Effector memory CD4-positive, alpha-beta T cell (primary cell): ENCODE measurements around the gene PAQR3.

Source experiments
- DNase-seq, 3 donors: peaks; one replicate each; pipeline ENCODE4 v3.0.0-alpha.2; 2020
- H3K27ac ChIP-seq: 2 replicates; pipeline ENCODE4 v1.7.0; 2013; ENCODE audit warnings: mild to moderate bottlenecking, low read length, moderate library complexity; ENCODE audit not compliant: insufficient read depth, poor library complexity, severe bottlenecking
- H3K27me3 ChIP-seq: replicated peaks from 2 replicates; pipeline ENCODE4 v1.7.0; 2013; ENCODE audit warnings: mild to moderate bottlenecking, low read length; ENCODE audit not compliant: insufficient read depth, control insufficient read depth, poor library complexity, severe bottlenecking
- H3K36me3 ChIP-seq: 2 replicates; pipeline ENCODE4 v1.7.0; 2013; ENCODE audit warnings: mild to moderate bottlenecking, low read length, moderate library complexity; ENCODE audit not compliant: control insufficient read depth, insufficient read depth
- H3K4me1 ChIP-seq: 2 replicates; pipeline ENCODE4 v1.7.0; 2013; ENCODE audit warnings: low read length, mild to moderate bottlenecking; ENCODE audit not compliant: control insufficient read depth, insufficient read depth, poor library complexity, severe bottlenecking
- H3K4me3 ChIP-seq: 2 replicates; pipeline ENCODE4 v1.7.0; 2013; ENCODE audit warnings: low read length, low read depth, mild to moderate bottlenecking; ENCODE audit not compliant: insufficient read depth, poor library complexity, severe bottlenecking
- H3K9me3 ChIP-seq: 2 replicates; pipeline ENCODE4 v1.7.0; 2013; ENCODE audit warnings: mild to moderate bottlenecking, low read length, moderate library complexity; ENCODE audit not compliant: control insufficient read depth

Gene PAQR3

DNA sequence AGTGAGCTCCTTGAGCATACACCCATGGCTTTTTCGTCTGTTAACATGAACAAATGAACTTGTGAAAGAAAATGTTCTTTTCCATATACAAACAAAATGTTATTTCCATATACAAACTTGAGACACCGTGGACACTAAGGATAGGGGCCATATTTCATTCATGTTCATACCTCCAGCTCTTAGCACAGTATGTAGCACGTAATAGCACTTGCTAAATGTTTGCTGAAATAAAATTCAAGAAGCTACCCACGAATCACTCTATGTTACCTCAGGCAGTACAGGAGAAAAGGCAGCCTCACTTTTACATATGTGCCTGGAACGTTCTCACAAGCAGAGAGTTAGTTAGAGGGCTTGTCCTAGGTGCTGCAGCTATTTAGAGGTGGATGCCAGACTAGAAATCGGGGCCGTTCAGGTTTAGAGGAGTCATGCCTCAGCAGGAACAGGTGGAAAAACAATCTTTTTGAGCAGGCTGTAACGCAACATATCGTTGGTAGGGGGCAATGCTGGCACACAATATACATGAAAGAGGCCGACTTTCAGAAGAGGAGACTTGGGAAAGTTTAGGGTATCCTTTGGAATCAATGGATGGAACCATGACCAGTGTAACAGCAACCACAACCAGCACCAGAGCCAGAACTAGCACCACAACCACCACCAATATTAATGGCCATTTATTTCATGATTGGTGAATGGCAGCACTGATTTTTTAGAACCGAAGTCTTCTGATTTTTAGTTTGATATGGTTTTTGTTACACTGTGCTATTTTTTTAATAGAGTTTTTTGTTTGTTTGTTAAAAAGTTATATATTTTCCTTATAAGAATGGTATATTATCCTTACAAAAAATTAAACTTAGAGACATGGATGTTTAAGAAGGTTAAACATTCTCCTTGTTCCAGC lies 14.8 kb upstream of the PAQR3 start:
- no peak overlapping the region for H3K27ac ChIP-seq
- H3K4me1 ChIP-seq, result no peaks in the 10 kb centered on the region
- H3K4me3 ChIP-seq, result no peak overlapping the region
- H3K27me3 ChIP-seq, result no peaks in the 10 kb centered on the region
- no peaks in the 10 kb centered on the region for H3K9me3 ChIP-seq
- no peak for DNase-seq
- no peaks in the 10 kb centered on the region for H3K36me3 ChIP-seq

DNA sequence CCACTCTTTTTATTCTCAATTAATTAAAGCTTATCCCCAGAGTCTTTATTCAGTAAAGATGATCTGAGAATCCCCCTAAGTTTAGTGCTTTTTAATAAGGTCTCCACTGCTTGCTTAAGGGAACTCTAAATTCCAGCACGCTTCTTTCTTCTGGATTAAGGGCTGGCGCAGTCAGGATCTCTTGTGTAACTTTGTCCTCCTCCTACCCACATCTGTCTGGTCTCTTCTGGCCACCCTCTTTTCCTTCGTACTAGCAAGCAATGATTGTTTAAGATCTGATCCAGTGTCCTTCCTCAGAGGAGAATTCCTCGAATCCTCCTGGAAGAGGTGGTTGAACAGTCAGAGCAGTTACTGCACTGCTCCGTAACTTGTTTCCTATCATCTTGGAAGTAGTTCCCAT lies 14.0 kb upstream of the PAQR3 start:
- Histone ChIP-seq H3K27me3 (no peaks in the 10 kb centered on the region), H3K4me3 (no peak overlapping the region), H3K27ac (no peak overlapping the region), H3K4me1 (no peaks in the 10 kb centered on the region), H3K9me3 (no peaks in the 10 kb centered on the region), H3K36me3 (no peaks in the 10 kb centered on the region)
- DNase-seq, result no peak

DNA sequence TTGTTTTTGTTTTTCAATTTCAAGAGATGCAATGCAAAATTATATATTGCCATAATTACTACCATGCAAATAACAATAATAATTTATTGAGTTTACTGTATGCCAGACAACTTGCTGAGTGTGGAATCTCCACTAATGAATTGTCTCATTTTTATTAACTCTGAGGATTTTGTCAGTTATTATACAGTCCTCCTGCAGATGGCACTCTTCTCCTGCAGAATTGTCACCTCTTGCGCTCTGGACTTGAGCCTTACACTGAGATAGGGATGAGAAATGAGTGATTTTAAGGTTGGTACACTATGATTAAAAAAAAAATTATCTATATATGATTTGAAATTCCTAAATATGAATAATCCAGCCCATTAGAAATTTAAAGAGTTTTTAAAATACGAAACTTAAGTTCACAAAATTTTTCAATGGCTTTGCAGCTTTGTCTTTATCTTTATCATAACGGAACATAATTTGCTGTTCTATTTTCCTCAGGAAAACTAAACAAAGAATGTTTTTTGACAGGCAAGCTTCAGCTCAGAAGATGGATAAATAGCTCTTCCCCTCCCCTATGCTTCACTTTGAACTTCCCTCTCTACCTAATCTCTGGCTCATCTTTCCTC lies 12.7 kb upstream of the PAQR3 start:
- Histone ChIP-seq H3K36me3 (no peaks in the 10 kb centered on the region), H3K4me3 (no peak overlapping the region), H3K27ac (no peak overlapping the region), H3K27me3 (no peaks in the 10 kb centered on the region), H3K4me1 (no peaks in the 10 kb centered on the region), H3K9me3 (no peaks in the 10 kb centered on the region)
- peak in 2 of 3 donors; percentile 5 for DNase-seq

DNA sequence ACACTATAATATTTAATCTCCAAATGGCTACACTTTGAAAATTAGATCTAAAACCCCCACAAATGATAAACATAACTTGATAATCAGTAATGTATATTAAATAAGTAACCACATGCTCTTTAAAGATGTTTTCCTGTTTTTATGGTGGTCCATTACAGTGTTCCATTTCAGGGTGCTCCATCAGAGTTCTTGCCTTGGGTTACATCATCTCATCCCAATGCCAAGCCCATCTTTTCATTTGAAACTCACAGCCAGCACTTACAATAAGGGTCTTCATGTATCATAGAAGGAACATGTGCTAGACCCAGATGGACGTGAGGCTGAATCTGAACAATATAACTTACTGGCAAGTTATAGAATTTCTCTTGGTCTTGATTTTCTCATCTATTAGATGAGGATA lies 10.5 kb upstream of the PAQR3 start:
- no peaks in the 10 kb centered on the region for H3K27me3 ChIP-seq
- H3K9me3 ChIP-seq, result no peaks in the 10 kb centered on the region
- no peak overlapping the region for H3K4me3 ChIP-seq
- no peak for DNase-seq
- H3K4me1 ChIP-seq, result no peaks in the 10 kb centered on the region
- no peak overlapping the region for H3K27ac ChIP-seq
- no peaks in the 10 kb centered on the region for H3K36me3 ChIP-seq

DNA sequence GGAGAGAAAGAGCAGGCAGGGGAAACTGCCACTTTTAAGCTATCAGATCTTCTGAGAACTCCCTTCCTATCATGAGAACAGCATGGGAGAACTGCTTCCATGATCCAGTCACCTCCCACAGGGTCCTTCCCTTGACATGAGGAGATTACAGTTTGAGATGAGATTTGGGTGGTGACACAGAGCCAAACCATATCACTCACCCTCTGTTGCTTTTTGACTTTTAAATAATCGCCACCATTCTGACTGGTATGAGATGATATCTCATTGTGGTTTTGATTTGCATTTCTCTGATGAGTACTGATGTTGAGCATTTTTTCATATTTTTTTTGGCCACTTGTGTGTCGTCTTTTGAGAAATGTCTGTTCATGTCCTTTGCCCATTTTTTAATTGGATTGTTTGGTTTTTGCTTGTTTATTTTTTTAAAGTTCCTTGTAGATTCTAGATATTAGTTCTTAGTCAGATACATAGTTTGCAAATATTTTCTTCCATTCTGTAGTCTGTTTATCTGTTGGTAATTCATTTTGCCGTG lies 6.5 kb upstream of the PAQR3 start:
- Histone ChIP-seq H3K9me3 (no peaks in the 10 kb centered on the region), H3K27me3 (no peaks in the 10 kb centered on the region), H3K36me3 (no peaks in the 10 kb centered on the region), H3K4me1 (no peaks in the 10 kb centered on the region), H3K4me3 (no peak overlapping the region), H3K27ac (no peak overlapping the region)
- no peak for DNase-seq

DNA sequence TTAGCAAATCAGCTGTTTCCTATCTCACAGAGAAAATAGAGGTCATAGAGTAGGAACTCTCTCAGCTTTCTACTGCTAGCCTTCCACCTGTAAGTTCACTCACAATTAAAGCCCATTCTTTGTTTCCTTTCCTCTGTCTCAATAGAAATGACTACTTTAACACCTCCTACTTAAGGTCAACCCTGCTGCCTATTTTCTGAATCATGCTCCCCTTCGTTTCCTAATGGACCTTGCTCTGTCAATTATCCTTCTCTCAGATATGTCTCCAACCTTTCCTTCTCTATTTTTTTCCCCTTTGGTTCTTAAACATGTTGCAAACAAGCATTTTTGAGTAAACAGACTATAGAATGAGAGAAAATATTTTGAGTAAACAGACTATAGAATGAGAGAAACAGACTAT lies 5.1 kb upstream of the PAQR3 start:
- DNase-seq, result no peak
- Histone ChIP-seq H3K4me3 (no peak overlapping the region), H3K4me1 (peaks cover 10% of the 10 kb centered on the region), H3K36me3 (no peaks in the 10 kb centered on the region), H3K27ac (no peak overlapping the region), H3K9me3 (no peaks in the 10 kb centered on the region), H3K27me3 (no peaks in the 10 kb centered on the region)

DNA sequence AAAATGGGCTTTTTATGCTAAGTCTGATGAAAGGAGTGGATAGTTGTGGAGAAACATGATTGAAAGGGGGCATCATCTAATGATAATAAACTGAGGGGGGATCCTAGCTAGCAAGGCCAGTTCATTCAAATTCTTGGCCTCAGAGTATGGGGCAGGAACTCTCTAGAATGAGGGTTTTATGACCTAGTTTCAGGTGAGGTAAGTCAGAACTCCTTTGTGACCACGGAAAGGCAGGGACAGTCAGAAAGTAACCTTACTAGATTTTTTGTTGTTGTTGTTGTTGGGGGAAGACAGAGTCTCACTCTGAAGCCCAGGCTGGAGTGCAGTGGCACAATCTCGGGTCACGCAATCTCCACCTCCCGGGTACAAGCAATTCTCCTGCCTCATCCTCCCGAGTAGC lies 1.5 kb upstream of the PAQR3 start:
- no peak for DNase-seq
- H3K4me3 ChIP-seq, result no peak overlapping the region
- no peak overlapping the region for H3K27ac ChIP-seq
- H3K9me3 ChIP-seq, result no peaks in the 10 kb centered on the region
- H3K4me1 ChIP-seq, result peaks cover 14% of the 10 kb centered on the region
- no peaks in the 10 kb centered on the region for H3K27me3 ChIP-seq
- no peaks in the 10 kb centered on the region for H3K36me3 ChIP-seq

DNA sequence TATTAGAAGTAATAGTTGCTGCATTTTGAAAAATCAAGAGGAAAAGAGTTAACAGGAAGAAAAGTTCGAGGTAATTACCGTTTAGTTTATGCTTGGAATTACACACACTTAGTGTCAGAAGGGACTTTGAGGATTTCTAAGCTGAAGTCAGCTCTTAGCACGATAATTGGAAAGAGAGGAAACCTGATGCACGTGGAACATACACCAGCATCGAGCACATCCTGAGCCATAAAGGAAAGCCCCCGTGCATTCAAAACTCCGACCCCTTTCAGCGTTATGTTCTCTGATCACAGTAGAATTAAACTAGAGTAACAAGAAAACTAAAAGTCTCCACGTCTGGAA lies 400 bp upstream of the PAQR3 start:
- Histone ChIP-seq H3K9me3 (no peaks in the 10 kb centered on the region), H3K27ac (peak overlapping the region; percentile 69), H3K4me1 (peaks cover 14% of the 10 kb centered on the region), H3K27me3 (no peaks in the 10 kb centered on the region), H3K4me3 (peak overlapping the region; percentile 82), H3K36me3 (no peaks in the 10 kb centered on the region)
- DNase-seq, result no peak

DNA sequence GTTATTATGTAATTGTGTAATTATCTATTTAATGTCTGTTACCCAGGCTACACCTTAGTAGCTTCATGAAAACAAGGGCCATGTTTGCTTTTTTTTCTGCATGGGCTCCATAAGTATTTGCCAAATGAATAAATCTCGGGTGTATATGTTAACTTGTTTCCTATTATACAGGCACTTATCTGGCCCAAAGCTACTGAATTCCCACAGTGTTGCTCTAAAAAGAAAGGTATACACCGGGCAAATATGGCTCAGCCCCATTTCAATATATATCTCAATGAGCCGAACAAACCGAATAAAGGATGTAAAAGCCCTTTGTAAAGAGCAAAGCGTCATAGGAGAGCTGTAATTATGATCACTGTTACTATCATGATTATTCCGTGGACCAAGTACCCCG lies 767 bp downstream of the PAQR3 start:
- H3K9me3 ChIP-seq, result no peaks in the 10 kb centered on the region
- H3K4me1 ChIP-seq, result peaks cover 14% of the 10 kb centered on the region
- H3K27me3 ChIP-seq, result no peaks in the 10 kb centered on the region
- DNase-seq, result no peak
- peak overlapping the region; percentile 82 for H3K4me3 ChIP-seq
- no peaks in the 10 kb centered on the region for H3K36me3 ChIP-seq
- peak overlapping the region; percentile 69 for H3K27ac ChIP-seq

DNA sequence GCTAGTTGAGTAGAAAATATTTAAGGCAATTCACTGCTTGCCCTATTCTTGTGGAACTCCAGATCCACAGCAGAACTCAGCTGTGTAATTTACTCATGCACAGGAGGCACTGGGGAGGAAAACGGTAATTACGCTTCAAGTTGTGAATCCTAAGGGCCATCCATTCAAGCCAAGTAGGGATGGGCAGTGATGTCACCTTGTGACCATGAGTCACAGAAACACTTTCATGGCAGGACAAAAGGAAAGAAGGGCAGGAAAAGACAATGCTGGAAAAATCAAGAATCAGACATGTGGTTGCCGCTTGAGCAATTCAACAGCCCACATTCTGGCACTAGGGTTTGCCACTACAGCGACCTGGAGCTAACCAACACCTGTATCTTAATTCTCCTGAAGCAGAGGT lies 1.4 kb downstream of the PAQR3 start:
- peaks cover 14% of the 10 kb centered on the region for H3K4me1 ChIP-seq
- H3K9me3 ChIP-seq, result no peaks in the 10 kb centered on the region
- no peak for DNase-seq
- H3K36me3 ChIP-seq, result no peaks in the 10 kb centered on the region
- no peak overlapping the region for H3K4me3 ChIP-seq
- H3K27ac ChIP-seq, result no peak overlapping the region
- no peaks in the 10 kb centered on the region for H3K27me3 ChIP-seq
